Measurements from ENCODE around the gene CACNA1A.

CACNA1A gene

GRCh38 chr19:13165162-13165997 is 340.9 kb downstream of the CACNA1A start:
- DNase-seq (ENCODE audit: insufficient read length, low spot score) (no peak), FAIRE-seq (no peak)
- TF ChIP-seq CTCF (IDR thresholded peaks at IDR 0.05; ENCODE audit: insufficient read depth, missing control alignments), result no peak

GRCh38 chr19:13164343-13165161 is 341.7 kb downstream of the CACNA1A start:
- no peak for DNase-seq (ENCODE audit: insufficient read length, low spot score)
- no peak for TF ChIP-seq CTCF (IDR thresholded peaks at IDR 0.05; ENCODE audit: insufficient read depth, missing control alignments)
- no peak for FAIRE-seq

GRCh38 chr19:13163609-13164342 is 342.5 kb downstream of the CACNA1A start:
- no peak for FAIRE-seq
- TF ChIP-seq CTCF (IDR thresholded peaks at IDR 0.05; ENCODE audit: insufficient read depth, missing control alignments), result no peak
- DNase-seq (ENCODE audit: insufficient read length, low spot score), result peak; percentile 73

GRCh38 chr19:13162724-13163608 is 343.3 kb downstream of the CACNA1A start:
- no peak for TF ChIP-seq CTCF (IDR thresholded peaks at IDR 0.05; ENCODE audit: insufficient read depth, missing control alignments)
- DNase-seq (ENCODE audit: insufficient read length, low spot score), result peak; percentile 73
- no peak for FAIRE-seq

- no peak for FAIRE-seq
- no peak for DNase-seq (ENCODE audit: insufficient read length, low spot score)
- no peak for TF ChIP-seq CTCF (IDR thresholded peaks at IDR 0.05; ENCODE audit: insufficient read depth, missing control alignments)
Measured at GRCh38 chr19:13160557-13160956, 345.7 kb downstream of the CACNA1A start.

GRCh38 chr19:13159713-13160112 is 346.6 kb downstream of the CACNA1A start:
- no peak for DNase-seq (ENCODE audit: insufficient read length, low spot score)
- no peak for TF ChIP-seq CTCF (IDR thresholded peaks at IDR 0.05; ENCODE audit: insufficient read depth, missing control alignments)
- no peak for FAIRE-seq

Data from D721Med (cell line).